ENCODE data around the gene TRRAP. TPM values are rescaled to one million over a fixed set of nuclear protein-coding genes. Genes with fewer than 3 reads are reported as not detected.

The TRRAP gene
- polyA plus RNA-seq, 1 donor from 2014 or later: 12.9 TPM

GRCh38 chr7:98970805-98971204 lies 92.5 kb downstream of the TRRAP start:
- TF ChIP-seq EZH2 (IDR thresholded peaks at IDR 0.05; ENCODE audit: borderline replicate concordance, insufficient read depth, low read length, poor library complexity, severe bottlenecking) (no peak), TAF1 (IDR thresholded peaks at IDR 0.05; ENCODE audit: low read depth) (no peak), EP300 (conservative IDR thresholded peaks at IDR 0.05; ENCODE audit: poor library complexity, severe bottlenecking) (no peak), MXI1 (conservative IDR thresholded peaks at IDR 0.05; ENCODE audit: poor library complexity, severe bottlenecking) (no peak)
- Histone ChIP-seq H3K27ac (ENCODE audit: low read length) (no peak overlapping the region), H3K9ac (ENCODE audit: low read length) (no peak overlapping the region), H3K27me3 (ENCODE audit: insufficient read depth, low read depth, low read length) (no peaks in the 10 kb centered on the region), H3K4me2 (ENCODE audit: low read length) (no peak overlapping the region), H4K20me1 (ENCODE audit: insufficient read depth) (no peaks in the 10 kb centered on the region), H3K9me2 (ENCODE audit: insufficient read depth, low read length) (no peaks in the 10 kb centered on the region), H2AFZ (ENCODE audit: low read depth, low read length) (no peak overlapping the region), H3K36me3 (ENCODE audit: insufficient read depth, low read length) (peaks cover 19% of the 10 kb centered on the region), H3K9me3 (ENCODE audit: low read length) (no peaks in the 10 kb centered on the region), H3F3A (ENCODE audit: insufficient read depth, low read length, poor library complexity, severe bottlenecking) (no peaks in the 10 kb centered on the region), H3K4me3 (ENCODE audit: low read length) (no peak overlapping the region), H3K79me2 (replicated peaks; ENCODE audit: insufficient read depth, low read length) (no peaks in the 10 kb centered on the region)

GRCh38 chr7:98974205-98974604 lies 95.9 kb downstream of the TRRAP start:
- H3K9me3 ChIP-seq (ENCODE audit: low read length): no peaks in the 10 kb centered on the region
- H2AFZ ChIP-seq (ENCODE audit: low read depth, low read length): no peak overlapping the region
- no peaks in the 10 kb centered on the region for H3K9me2 ChIP-seq (ENCODE audit: insufficient read depth, low read length)
- H3K79me2 ChIP-seq (replicated peaks; ENCODE audit: insufficient read depth, low read length): no peaks in the 10 kb centered on the region
- no peak for TF ChIP-seq POLR2AphosphoS5 (IDR thresholded peaks at IDR 0.05)
- TF ChIP-seq CTCF (IDR thresholded peaks at IDR 0.05; ENCODE audit: poor library complexity, severe bottlenecking): no peak
- no peak for TF ChIP-seq REST (IDR thresholded peaks at IDR 0.05; ENCODE audit: borderline replicate concordance)
- no peak for TF ChIP-seq SMC3 (conservative IDR thresholded peaks at IDR 0.05; ENCODE audit: poor library complexity)
- no peak for TF ChIP-seq EP300 (conservative IDR thresholded peaks at IDR 0.05; ENCODE audit: poor library complexity, severe bottlenecking)
- TF ChIP-seq MXI1 (conservative IDR thresholded peaks at IDR 0.05; ENCODE audit: poor library complexity, severe bottlenecking): no peak
- TF ChIP-seq RAD21 (conservative IDR thresholded peaks at IDR 0.05): no peak
- no peak for TF ChIP-seq EZH2 (IDR thresholded peaks at IDR 0.05; ENCODE audit: borderline replicate concordance, insufficient read depth, low read length, poor library complexity, severe bottlenecking)
- no peak overlapping the region for H3K27ac ChIP-seq (ENCODE audit: low read length)
- no peak overlapping the region for H3K9ac ChIP-seq (ENCODE audit: low read length)
- no peak overlapping the region for H3K4me2 ChIP-seq (ENCODE audit: low read length)
- no peaks in the 10 kb centered on the region for H3F3A ChIP-seq (ENCODE audit: insufficient read depth, low read length, poor library complexity, severe bottlenecking)
- no peak overlapping the region for H3K4me3 ChIP-seq (ENCODE audit: low read length)
- no peaks in the 10 kb centered on the region for H3K27me3 ChIP-seq (ENCODE audit: insufficient read depth, low read depth, low read length)
- H4K20me1 ChIP-seq (ENCODE audit: insufficient read depth): no peaks in the 10 kb centered on the region
- peaks cover 6% of the 10 kb centered on the region for H3K36me3 ChIP-seq (ENCODE audit: insufficient read depth, low read length)

Data from neural cell (in vitro differentiated cells).